22Rv1 (cell line): ENCODE measurements around the gene CCSER1.

Source experiments
- ZFX ChIP-seq: fragments of 450-650 bp; IDR thresholded peaks from 2 replicates; pipeline ENCODE4 v1.6.1; 2017; ENCODE audit warnings: antibody characterized with exemption, borderline replicate concordance
- TF ChIP-seq, protein P1 (sequence below): fragments of 450-650 bp; IDR thresholded peaks from 2 replicates; pipeline ENCODE4 v1.5.1; 2017; ENCODE audit warnings: mild to moderate bottlenecking

DNA sequence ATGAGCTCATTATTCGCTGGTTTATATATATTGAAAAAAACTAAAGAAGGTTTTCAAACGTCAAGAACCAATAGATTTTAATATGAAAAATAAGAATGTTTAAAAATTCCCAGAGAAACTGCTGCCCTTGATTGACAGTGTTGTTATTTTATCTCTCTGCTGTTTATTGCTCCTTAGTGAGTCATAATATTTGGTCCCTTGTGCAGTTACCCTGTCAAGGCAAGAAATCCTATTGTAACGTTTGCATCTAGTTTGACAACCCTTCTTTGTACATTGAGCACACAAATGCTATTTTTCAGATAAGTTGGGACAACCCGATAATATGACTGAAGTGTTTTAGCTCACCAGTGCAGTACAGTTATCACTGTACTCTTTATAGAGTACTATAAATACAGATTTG lies 349.4 kb downstream of the CCSER1 start:
- TF ChIP-seq, protein P1, sequence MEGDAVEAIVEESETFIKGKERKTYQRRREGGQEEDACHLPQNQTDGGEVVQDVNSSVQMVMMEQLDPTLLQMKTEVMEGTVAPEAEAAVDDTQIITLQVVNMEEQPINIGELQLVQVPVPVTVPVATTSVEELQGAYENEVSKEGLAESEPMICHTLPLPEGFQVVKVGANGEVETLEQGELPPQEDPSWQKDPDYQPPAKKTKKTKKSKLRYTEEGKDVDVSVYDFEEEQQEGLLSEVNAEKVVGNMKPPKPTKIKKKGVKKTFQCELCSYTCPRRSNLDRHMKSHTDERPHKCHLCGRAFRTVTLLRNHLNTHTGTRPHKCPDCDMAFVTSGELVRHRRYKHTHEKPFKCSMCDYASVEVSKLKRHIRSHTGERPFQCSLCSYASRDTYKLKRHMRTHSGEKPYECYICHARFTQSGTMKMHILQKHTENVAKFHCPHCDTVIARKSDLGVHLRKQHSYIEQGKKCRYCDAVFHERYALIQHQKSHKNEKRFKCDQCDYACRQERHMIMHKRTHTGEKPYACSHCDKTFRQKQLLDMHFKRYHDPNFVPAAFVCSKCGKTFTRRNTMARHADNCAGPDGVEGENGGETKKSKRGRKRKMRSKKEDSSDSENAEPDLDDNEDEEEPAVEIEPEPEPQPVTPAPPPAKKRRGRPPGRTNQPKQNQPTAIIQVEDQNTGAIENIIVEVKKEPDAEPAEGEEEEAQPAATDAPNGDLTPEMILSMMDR: no peak
- TF ChIP-seq ZFX: no peak
